Astrocyte (in vitro differentiated cells and primary cell): ENCODE results near the gene PDLIM5.

ENCODE experiments used
- EZH2 ChIP-seq: IDR thresholded peaks from 2 replicates; pipeline ENCODE4 v1.6.1; 2012; ENCODE audit warnings: mild to moderate bottlenecking, low read length, inconsistent platforms; ENCODE audit not compliant: insufficient read depth
- TF ChIP-seq, protein P1 (sequence below): IDR thresholded peaks from 2 replicates; pipeline ENCODE4 v1.5.1; 2011; ENCODE audit warnings: low read depth, mild to moderate bottlenecking, inconsistent platforms, low read length, moderate library complexity; ENCODE audit not compliant: insufficient read depth

DNA sequence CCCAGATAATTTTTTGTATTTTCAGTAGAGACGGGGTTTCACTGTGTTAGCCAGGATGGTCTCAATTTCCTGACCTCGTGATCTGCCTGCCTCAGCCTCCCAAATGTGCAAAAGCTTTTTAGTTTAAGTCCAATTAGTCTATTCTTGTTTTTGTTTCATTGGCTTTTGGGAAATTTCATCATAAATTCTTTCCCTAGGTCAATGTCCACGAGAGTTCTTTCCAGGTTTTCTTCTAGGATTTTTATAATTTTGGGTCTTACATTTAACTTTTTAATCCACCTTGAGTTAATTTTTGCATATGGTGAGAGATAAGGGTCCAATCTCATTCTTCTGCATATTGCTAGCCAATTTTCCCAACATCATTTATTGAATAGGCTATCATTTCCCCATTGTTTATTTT is 36.3 kb upstream of the PDLIM5 start:
- TF ChIP-seq, protein P1, sequence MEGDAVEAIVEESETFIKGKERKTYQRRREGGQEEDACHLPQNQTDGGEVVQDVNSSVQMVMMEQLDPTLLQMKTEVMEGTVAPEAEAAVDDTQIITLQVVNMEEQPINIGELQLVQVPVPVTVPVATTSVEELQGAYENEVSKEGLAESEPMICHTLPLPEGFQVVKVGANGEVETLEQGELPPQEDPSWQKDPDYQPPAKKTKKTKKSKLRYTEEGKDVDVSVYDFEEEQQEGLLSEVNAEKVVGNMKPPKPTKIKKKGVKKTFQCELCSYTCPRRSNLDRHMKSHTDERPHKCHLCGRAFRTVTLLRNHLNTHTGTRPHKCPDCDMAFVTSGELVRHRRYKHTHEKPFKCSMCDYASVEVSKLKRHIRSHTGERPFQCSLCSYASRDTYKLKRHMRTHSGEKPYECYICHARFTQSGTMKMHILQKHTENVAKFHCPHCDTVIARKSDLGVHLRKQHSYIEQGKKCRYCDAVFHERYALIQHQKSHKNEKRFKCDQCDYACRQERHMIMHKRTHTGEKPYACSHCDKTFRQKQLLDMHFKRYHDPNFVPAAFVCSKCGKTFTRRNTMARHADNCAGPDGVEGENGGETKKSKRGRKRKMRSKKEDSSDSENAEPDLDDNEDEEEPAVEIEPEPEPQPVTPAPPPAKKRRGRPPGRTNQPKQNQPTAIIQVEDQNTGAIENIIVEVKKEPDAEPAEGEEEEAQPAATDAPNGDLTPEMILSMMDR, result no peak
- no peak for TF ChIP-seq EZH2
